GM21515 (cell line): ENCODE data around the gene RAB33A.
"Not testable (repeated sequence)": the region's sequence is repeated elsewhere in the genome, so short reads cannot be mapped to it uniquely, and the experiment has no call there.

ENCODE experiments used
- ATAC-seq: cut with Tn5 transposase; IDR thresholded peaks from one replicate; pipeline ENCODE4 v1.9.1; 2021; ENCODE audit not compliant: unreplicated experiment

RAB33A gene

GRCh38 chrX:130231184-130231583 is 59.4 kb downstream of the RAB33A start:
- ATAC-seq: not testable (repeated sequence)
